Measurements from ENCODE around the gene PDE3A. TPM values are rescaled to one million over a fixed set of nuclear protein-coding genes. Genes with fewer than 3 reads are reported as not detected.
"Not testable (repeated sequence)": the region's sequence is repeated elsewhere in the genome, so short reads cannot be mapped to it uniquely, and the experiment has no call there.

Gene PDE3A
- total RNA-seq, 1 donor from 2014 or later = 9.9 TPM

DNA sequence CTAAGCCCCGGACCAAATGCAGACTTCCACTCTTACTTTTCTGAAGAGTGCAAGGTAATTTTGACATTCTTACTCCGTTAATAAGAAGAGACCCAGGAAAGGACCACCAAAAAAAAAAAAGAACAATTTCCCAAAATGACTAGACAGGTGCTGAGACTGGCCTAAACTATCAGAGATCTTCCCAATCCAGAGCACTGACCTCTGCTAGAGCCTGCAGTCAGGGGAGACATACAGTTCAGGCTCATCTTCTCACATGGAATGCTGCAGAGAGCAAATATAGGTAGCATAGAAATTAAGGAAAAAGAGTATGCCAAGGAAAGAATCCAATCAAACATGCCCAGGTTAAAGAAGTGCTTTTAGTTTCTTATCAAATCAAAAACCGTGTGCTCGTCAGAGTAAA lies 177.9 kb downstream of the PDE3A start:
- no peak for DNase-seq (ENCODE audit: extremely low read depth, low read depth, low spot score)

DNA sequence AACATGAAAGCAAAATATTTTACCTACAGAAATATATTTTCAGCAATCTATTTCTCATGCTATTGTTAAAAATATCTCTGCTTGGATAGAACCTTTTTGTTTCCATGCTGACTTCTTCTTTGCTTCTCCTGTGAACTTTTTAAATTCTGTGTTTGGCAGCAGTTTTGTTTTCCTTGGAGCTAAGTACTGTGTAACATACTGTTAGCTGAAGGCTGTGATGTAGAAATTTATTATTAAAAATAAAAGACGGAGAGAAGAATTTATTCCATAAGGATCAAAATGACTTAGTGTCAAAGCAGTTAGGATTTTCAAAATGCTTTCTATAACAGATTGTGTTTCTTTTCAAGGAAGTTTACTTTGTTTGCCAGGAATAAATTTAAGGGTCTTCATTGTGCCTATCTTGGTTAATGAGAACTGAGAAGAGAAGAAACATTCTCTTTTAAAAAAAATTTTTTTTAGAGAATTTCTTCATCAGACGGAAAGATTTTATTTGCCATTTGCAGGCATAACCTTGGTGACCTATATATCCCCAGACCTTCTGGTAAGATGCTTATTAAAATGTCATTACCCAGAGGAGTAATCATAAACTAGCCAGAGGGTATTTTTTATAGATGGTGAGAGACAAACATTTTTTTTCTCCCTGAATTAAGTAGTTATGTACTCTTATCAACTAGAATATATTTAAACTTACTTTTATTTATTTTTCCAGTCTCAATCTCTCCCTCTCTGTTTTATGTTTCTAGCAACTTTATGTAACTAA lies 179.7 kb downstream of the PDE3A start:
- DNase-seq (ENCODE audit: extremely low read depth, low read depth, low spot score) = no peak

DNA sequence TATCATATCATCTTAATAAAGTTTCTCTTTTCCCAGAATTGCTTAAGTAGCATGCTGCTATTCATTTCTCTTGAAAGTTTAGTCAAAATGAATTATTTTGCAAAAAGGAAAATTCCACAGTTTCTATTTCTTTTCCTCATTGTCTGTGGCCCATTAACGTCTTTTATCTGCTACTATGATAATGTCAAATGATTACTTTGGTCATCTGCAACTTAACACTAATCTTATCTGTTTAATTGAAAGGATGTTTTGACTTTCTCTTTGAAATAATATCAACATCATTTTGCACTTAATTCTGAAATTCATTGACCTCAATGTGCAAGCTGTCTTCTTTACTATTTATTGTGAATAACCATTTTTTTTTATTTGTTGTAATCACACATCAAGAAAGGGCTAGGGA lies 180.3 kb downstream of the PDE3A start:
- no peak for DNase-seq (ENCODE audit: extremely low read depth, low read depth, low spot score)

DNA sequence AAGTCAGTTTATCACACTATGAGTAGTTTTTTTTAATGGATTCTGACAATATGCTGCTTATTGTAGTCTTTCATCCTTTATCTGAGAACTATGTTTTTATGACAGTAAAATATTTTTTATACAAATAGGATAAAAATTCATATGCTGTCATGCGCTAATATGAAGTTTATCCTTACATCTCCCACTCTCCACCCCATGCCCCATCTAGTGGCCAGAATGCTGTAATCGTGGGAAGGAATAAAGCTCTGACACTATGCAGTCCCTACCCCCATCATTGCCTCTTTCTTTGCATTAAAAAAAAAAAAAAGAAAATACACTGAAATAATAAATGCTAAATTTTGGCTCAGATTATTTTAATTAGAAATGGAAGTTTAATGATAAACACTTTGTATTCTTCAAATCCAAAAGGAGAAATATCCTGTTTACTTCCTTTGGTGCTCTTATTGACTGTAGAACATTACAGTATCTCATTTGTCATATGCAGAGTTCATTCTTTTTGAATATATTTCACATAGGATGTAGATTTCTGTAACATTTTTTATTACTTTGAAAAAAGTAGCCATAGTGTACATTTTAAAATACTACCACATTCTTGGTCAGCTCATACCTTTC lies 180.9 kb downstream of the PDE3A start:
- DNase-seq (ENCODE audit: extremely low read depth, low read depth, low spot score) = no peak

DNA sequence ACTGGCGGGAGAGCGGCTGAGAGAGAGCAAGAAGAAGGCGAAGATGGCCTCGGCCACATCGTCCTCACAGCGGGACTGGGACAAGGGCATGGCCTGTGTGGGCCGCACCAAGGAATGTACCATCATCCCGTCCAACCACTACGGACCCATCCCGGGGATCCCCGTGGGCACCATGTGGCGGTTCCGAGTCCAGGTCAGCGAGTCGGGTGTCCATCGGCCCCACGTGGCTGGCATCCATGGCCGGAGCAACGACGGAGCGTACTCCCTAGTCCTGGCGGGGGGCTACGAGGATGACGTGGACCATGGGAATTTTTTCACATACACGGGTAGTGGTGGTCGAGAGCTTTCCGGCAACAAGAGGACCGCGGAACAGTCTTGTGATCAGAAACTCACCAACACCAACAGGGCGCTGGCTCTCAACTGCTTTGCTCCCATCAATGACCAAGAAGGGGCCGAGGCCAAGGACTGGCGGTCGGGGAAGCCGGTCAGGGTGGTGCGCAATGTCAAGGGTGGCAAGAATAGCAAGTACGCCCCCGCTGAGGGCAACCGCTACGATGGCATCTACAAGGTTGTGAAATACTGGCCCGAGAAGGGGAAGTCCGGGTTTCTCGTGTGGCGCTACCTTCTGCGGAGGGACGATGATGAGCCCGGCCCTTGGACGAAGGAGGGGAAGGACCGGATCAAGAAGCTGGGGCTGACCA lies 183.6 kb downstream of the PDE3A start:
- not testable (repeated sequence) for DNase-seq (ENCODE audit: extremely low read depth, low read depth, low spot score)

DNA sequence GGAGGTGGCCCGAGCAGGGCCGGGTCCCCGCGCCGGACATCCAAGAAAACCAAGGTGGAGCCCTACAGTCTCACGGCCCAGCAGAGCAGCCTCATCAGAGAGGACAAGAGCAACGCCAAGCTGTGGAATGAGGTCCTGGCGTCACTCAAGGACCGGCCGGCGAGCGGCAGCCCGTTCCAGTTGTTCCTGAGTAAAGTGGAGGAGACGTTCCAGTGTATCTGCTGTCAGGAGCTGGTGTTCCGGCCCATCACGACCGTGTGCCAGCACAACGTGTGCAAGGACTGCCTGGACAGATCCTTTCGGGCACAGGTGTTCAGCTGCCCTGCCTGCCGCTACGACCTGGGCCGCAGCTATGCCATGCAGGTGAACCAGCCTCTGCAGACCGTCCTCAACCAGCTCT lies 184.2 kb downstream of the PDE3A start:
- DNase-seq (ENCODE audit: extremely low read depth, low read depth, low spot score) = not testable (repeated sequence)

DNA sequence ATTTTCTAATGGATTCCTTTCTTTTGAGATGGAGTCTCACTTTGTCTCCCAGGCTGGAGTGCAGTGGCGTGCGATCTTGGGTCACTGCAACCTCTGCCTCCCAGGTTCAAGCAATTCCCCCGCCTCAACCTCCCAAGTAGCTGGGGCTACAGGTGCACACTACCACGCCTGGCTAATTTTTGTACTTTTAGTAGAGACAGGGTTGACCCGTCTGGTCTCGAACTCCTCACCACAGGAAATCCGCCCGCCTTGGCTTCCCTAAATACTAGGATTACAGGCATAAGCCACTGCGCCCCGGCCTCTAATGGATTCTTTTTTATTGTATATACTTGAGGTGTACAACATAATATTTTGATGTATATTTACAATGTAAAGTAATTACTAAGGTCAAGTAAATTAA lies 186.7 kb downstream of the PDE3A start:
- DNase-seq (ENCODE audit: extremely low read depth, low read depth, low spot score) = no peak

DNA sequence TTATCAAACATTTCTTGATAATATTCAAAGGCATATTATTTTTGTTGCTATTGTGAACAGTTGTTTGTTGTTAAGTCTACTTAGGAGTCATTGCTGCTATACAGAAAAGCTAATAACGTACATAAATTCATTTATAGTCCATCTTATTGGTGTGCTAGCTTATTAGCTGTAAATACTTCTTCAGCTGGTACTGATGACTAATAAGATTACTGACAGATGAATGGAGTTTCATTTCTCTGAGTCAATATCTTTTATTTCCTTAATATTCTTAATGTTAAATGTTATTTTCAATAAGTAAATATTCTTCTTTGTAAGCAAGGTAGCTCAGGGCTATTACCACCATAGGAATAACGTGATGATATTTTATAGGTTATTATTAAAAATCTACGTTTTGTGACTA lies 187.4 kb downstream of the PDE3A start:
- no peak for DNase-seq (ENCODE audit: extremely low read depth, low read depth, low spot score)

DNA sequence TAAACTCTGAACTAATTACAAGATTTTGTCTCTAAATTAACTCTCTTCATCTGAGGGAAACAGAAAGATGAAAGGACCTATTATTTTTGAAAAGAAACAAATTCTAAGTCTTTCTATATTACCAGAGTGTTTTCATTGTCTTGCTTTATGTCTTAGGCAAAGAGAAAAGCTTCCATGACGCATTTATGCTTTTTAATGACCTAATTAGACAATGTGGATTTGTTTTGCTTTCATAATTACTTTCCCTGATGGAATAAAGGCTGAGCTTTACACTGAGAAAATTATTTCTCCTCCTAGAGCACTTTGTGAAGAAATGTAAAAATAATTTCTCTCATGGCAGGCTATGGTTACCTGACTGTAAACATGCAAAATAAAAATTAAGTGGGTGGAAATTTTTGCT lies 188.8 kb downstream of the PDE3A start:
- no peak for DNase-seq (ENCODE audit: extremely low read depth, low read depth, low spot score)

DNA sequence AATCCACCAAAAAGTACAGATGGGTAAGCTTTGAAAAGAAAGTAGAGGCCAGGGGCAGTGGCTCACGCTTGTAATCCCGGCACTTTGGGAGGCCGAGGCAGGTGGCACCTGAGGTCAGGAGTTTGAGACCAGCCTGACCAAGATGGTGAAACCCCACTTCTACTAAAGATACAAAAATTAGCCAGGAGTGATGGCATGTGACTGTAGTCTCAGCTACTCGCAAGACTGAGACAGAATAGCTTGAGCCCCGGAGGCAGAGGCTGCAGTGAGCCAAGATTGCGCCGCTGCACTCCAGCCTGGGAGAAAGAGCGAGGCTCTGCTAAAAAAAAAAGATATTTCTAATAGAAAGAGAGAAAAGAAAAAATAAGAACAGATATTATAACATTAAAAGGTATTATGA lies 192.6 kb downstream of the PDE3A start:
- no peak for DNase-seq (ENCODE audit: extremely low read depth, low read depth, low spot score)

DNA sequence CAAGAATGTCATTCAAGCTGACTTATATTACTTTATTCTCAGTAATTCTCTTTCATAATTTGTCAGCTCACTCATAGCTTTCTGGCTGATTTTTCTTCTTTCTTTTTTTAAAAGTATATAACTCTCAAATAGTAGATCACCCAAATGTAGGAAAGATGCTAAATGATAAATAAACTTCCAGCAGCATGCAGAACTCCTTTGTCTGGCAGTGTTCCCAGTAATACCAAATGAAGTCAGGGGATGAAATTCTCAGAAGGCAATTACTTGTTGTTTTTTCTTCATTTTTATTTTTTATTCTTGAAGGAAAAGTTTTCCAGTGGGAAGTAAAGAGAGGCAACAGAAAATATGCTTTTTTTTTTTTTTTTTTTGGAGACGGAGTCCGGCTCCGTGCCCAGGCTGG lies 193.5 kb downstream of the PDE3A start:
- no peak for DNase-seq (ENCODE audit: extremely low read depth, low read depth, low spot score)

DNA sequence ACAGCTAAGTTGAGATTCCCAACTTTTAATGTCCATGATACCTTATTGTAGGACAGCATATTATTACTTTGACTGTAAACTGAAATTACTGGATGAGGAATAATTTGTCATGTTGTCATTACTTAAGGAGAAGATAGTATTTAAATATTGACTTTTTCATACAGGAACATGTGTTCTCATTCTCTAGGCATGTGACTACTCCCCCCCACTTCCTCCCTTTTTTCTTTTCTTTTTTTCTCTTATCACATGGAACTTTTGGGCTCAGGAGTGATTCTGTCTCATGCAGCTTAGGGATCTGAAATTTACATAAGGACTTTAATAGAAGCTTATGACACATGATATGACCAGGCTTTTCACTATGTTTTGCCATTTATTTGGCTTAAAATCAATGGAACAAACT lies 199.1 kb downstream of the PDE3A start:
- DNase-seq (ENCODE audit: extremely low read depth, low read depth, low spot score) = no peak

DNA sequence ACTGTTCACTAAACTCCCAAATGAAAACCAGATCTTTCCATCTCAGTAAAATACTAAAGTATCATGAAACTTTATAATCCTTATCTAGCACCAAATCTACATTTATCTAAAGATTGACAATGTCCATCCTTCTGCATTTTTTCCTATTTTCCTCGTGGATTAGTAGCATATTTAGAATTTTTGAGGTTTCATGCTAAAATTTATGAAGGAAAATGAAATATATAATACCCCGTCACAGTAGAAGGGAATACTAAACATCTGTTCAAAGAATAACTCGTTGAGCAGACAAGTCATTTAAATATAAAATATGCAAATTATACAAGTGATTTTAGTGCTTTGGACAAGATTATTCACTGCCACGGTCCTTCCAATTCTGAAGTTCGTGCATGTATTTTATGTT lies 204.1 kb downstream of the PDE3A start:
- no peak for DNase-seq (ENCODE audit: extremely low read depth, low read depth, low spot score)

DNA sequence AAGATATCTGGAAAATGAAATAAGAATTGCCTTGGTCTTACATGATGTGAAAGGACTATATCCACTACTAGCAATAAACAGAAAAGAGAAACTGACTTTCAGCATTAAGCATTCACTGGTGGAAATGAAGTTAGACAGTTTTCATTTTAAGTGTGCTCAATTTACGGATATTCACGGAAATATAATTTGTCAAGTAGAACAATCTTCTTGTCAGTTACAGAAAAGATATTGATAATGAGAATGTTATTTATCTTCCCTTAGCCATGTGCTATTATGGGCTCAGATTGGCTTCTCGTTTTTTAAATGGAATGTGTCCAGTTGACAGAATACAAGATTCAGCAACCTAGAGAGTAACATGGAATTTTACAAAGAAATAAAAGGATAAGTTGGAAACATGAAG lies 208.2 kb downstream of the PDE3A start:
- no peak for DNase-seq (ENCODE audit: extremely low read depth, low read depth, low spot score)

DNA sequence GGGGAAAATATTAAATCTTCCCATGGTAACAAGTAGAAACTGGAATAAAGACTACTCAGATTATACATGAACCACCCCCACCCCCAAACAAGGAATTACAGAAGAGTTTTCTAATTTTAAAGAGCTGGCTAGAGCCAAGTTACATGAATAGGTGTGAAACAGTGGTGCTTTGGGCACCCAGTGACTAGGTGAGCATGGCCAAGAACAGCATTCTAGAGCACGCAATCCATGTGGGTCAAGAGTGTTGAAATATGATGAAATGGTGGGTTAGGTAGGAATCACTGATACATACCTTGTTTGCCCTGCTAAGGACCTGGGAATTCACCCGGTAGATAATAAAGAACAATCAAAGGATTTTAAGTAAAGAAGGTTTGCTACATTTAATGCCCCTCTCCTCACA lies 208.7 kb downstream of the PDE3A start:
- no peak for DNase-seq (ENCODE audit: extremely low read depth, low read depth, low spot score)

DNA sequence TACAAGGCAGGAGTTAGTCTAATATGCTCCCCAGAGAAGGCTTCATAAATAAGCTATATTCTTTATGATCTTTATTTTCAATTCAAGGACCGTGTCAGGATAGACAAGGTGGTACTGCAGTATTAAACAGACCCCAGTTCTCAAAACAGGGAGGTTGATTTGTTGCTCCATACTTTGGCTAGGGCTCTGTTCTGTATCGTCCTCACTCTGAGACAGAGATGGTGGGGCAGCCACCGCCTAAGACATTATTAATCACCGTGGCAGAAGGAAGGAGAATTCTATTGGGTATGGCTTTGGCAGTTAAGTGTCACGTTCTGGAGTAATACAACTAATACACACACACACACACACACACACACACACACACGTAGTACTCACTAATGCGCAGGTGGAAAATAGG lies 209.8 kb downstream of the PDE3A start:
- no peak for DNase-seq (ENCODE audit: extremely low read depth, low read depth, low spot score)

DNA sequence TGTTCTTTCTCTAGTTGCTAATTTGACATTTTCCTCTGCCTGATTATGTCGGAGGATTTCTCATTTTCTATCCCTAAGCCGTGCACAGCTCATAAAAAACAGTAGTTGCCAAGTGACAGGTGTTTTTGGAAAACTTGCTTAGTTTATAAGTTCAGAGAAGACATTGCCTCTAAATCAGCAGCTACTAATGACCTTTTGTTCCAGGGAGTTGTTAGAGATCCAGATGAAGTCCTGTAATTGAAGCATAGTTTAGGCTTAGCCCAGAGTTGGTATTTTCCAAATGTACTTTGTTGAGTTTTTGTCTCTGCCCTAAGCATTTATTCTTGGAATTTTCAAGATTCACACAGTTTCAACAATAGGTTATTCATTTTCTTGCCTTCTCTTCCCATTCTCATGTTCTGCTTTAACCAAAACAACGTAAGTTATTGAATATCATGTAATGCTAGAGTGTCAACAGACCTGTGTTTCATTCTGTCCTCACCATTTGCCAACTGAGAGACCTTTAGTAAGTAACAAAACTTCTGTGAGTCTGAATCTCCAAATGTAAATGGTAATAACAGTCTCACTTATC lies 216.8 kb downstream of the PDE3A start:
- no peak for DNase-seq (ENCODE audit: extremely low read depth, low read depth, low spot score)

DNA sequence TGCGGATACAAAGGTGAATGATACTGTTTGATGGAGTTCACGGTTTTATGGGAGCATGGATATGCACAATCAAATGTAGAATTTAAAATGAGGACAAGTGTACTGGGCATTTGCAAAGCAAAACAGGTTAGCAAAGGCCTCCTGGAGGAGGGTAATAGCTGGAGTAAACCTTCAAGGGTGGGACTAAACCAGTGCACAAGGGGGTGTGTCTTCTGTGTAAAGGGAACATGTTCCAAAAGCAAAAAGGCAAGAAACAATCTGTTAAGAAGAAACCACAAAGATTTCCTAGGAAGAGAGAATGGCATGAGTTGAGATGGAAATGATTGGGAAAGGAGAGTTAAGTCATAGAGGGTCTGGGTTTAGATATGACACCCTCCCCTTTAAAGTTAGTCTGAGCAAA lies 217.6 kb downstream of the PDE3A start:
- no peak for DNase-seq (ENCODE audit: extremely low read depth, low read depth, low spot score)

DNA sequence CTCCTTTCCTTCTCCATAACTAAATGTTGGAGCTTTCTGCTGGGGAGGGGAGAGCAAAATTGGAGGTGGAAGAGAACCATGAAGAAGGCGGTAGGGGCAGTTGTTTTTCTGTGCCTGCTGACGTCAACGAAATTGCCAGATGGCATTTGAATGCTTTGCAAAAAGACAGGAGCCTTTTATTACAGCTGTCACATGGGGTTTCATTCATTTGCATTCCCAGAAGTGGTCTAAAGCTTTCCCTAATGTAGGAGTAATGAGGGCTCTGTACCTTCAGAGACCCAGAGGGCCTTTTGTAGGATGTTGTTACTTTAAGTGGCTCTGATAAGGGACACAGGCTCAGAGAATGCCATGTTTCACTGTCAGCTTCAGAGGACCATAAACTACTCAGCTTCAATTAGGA lies 219.7 kb downstream of the PDE3A start:
- no peak for DNase-seq (ENCODE audit: extremely low read depth, low read depth, low spot score)

DNA sequence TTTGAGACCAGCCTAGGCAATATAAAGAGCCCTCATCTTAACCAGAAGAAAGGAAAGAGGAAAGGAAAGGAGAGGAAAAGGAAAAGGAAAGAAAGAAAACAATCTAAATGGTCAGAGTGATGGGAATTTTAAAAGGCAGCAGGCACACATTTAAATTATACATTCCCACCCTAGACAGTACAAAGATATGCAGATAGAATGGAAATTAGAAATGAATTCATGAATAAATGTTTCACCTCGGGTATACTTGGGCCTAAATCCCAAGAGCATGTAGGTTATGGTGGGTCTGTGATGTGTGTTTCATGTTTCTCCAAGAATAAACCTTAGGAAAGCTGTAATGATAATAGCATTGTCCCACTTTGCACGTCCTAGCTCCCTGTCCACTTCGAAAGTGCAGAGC lies 222.2 kb downstream of the PDE3A start:
- no peak for DNase-seq (ENCODE audit: extremely low read depth, low read depth, low spot score)

DNA sequence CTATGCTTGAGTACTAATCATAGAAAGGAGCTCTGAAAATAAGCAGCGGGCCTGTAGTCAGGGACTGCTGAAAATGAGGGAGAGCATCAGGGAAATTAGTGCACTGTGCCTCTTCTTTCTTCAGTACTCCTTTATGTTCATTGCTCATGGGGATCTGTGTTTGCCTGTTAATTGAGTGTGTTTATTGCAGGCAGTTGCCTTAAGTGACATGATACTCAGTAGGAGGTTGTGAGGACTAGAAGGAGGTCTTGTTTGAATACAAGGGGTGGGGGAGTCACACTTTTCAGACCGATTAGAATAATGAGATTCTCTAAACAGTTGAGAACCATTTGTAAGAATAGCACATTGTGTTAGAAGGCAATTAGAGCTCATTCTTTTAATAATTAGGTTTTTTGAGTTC lies 224.2 kb downstream of the PDE3A start:
- DNase-seq (ENCODE audit: extremely low read depth, low read depth, low spot score) = no peak

DNA sequence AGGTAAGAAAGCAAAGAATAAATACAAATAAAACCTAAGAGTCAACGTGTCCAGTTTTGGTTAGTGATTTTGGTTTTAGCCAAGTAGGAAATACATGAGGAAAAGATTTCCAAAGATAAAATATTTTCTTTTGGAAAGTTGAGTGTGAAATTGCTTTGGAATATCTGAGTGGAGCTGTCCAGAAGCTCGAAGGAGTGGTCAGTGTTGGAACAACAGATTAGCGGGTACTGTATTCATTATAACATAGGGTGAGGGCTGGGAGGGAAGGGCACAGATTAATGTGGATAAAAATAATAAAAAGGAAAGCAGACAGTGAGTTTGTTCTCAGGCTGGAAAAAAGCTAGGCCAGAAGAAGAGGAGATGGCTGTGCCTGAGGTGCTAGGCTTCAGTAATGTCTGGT lies 225.3 kb downstream of the PDE3A start:
- DNase-seq (ENCODE audit: extremely low read depth, low read depth, low spot score) = no peak
